Measurements from ENCODE around the gene SLC29A2.

GRCh38 chr11:66407651-66408050 is 36.1 kb upstream of the SLC29A2 start:
- TF ChIP-seq EZH2phosphoT487 (IDR thresholded peaks at IDR 0.05; ENCODE audit: borderline replicate concordance, low read depth): no peak
- TF ChIP-seq FOXM1 (IDR thresholded peaks at IDR 0.05; ENCODE audit: low read depth): no peak
- TF ChIP-seq ZBTB33 (IDR thresholded peaks at IDR 0.05; ENCODE audit: borderline replicate concordance, low read depth): no peak
- no peak for TF ChIP-seq SIN3A (IDR thresholded peaks at IDR 0.05; ENCODE audit: borderline replicate concordance, low read depth, low read length)
- no peak for TF ChIP-seq MAX (IDR thresholded peaks at IDR 0.05; ENCODE audit: low read depth)
- no peak for TF ChIP-seq RCOR1 (IDR thresholded peaks at IDR 0.05; ENCODE audit: low read length)
- no peak for TF ChIP-seq CTCF (IDR thresholded peaks at IDR 0.05)
- TF ChIP-seq RXRA (IDR thresholded peaks at IDR 0.05; ENCODE audit: borderline replicate concordance, low read depth): no peak
- TF ChIP-seq TAF1 (IDR thresholded peaks at IDR 0.05; ENCODE audit: borderline replicate concordance, low read depth, low read length): no peak
- TF ChIP-seq CHD2 (IDR thresholded peaks at IDR 0.05; ENCODE audit: low read length, partially characterized antibody): no peak
- no peak for TF ChIP-seq MXI1 (IDR thresholded peaks at IDR 0.05; ENCODE audit: low read depth, low read length)
- no peak for TF ChIP-seq POLR2AphosphoS5 (IDR thresholded peaks at IDR 0.05; ENCODE audit: low read depth, low read length)

Measured in SK-N-SH (cell line).